GM12875 (cell line): ENCODE data around the gene FAM107B.

Experiments used
- H3K4me3 ChIP-seq: one replicate; pipeline ENCODE4 v1.5.1; 2011; ENCODE audit warnings: low read depth, low read length, control low read depth
- TF ChIP-seq, protein P1 (sequence below): IDR thresholded peaks from 2 replicates; pipeline ENCODE4 v1.5.1; 2011; ENCODE audit warnings: low read depth, mild to moderate bottlenecking, control low read depth, inconsistent platforms, low read length, moderate library complexity, borderline replicate concordance; ENCODE audit not compliant: insufficient read depth

FAM107B gene

DNA sequence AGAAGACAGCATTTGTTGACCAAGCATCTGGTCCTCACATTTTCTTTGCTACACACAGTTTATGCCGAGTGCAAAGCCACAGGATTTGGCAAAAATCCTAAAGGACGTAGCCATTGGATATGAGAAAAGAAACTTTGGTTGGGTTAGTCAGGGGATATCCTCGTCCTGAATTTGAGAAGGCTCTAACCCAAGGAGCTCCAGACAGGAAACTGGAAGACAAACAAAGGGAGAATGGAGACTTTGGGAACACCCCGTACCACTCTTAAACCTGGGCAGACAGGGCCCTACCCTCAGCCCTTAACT is 297.3 kb downstream of the FAM107B start:
- TF ChIP-seq, protein P1, sequence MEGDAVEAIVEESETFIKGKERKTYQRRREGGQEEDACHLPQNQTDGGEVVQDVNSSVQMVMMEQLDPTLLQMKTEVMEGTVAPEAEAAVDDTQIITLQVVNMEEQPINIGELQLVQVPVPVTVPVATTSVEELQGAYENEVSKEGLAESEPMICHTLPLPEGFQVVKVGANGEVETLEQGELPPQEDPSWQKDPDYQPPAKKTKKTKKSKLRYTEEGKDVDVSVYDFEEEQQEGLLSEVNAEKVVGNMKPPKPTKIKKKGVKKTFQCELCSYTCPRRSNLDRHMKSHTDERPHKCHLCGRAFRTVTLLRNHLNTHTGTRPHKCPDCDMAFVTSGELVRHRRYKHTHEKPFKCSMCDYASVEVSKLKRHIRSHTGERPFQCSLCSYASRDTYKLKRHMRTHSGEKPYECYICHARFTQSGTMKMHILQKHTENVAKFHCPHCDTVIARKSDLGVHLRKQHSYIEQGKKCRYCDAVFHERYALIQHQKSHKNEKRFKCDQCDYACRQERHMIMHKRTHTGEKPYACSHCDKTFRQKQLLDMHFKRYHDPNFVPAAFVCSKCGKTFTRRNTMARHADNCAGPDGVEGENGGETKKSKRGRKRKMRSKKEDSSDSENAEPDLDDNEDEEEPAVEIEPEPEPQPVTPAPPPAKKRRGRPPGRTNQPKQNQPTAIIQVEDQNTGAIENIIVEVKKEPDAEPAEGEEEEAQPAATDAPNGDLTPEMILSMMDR, result no peak
- no peak overlapping the region for H3K4me3 ChIP-seq

DNA sequence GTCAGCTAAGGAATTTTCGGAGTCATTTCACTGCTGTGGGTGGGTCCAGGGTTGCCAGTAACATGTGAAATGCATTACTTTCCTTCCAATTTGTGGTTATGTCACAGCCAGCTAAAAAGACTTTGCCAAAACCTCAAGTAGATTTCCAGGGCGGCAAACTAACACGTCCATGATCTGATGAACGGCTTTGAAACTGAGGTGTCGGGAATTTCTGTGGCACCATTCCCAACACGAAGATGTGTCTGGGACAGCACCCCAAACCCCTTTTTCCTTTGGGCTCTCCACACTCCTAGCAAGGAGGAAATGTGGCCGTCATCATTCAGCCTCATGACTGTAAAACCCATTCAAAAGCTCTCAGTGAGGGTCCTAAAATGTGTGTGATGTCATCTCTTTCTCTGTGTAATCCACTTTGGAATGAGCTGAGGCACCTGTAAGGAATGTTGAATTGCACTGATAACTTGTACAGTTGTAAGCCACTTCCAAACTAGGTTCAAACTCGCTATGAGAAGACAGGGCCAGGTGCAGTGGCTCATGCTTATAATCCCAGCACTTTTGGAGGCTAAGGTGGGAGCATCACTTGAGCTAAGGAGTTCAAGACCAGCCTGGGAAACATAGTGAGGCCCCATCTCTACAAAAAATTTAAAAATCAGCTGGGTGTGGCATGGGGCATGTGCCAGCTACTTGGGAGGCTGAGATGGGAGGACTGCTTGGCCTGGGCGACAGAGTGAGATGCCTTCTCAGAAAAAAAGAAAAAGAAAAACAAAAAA is 297.9 kb downstream of the FAM107B start:
- TF ChIP-seq, protein P1, result no peak
- H3K4me3 ChIP-seq, result no peak overlapping the region

DNA sequence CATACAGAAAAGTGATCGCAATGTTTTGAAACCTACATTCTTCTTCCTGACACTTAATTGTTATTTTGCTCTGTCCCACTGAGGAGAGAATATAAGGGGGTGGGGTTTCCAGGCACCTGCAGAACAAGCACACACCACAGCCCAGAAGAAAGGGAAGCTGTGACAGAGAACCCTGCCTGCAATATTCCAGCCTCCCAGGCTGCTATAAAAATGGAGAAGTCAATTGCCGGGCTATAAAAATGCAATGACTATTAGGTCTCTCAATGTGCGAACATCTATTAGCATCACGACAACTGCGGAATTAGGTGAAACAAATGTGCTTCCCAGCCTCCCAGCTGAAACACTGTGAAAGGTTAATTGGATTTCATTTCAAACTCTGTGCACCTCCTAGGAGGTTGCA is 298.7 kb downstream of the FAM107B start:
- H3K4me3 ChIP-seq, result no peak overlapping the region
- TF ChIP-seq, protein P1, result no peak

DNA sequence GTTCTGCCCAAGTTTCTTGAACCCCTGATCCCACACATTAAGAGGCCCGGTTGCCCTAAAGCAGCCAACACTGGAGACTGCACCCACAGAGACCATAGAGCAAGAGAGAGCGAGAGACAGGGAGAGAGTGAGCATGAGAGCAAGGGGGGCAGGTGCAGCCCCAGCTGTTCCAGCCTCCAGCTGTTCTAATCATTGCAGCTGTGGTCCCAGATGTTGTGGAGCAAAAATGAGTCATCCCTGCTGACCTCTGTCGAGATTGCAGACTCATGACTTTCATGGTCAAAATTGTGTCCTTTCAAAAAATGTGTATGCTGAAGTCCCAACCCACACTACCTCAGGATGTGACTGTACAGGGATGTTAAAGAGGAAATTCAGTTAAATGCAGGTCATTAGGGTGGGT is 300.0 kb downstream of the FAM107B start:
- H3K4me3 ChIP-seq, result no peak overlapping the region
- TF ChIP-seq, protein P1, result no peak

DNA sequence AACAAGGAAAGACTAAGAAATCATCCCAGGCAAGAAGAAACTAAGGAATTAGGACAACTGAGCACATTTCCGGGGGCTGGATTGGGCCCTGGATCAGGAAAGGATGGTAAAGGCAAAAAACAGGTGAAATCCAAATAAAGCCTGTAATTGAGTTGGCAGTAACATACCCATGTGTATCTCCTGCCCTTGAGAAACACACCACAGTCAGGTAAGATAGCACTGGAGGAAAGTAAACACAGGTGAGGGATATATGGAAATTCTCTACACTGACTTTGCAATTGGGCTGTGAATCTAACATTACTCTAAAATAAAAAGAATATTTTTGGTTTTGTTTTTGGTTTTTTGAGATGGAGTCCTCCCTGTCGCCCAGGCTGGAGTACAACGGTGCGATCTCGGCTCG is 303.8 kb downstream of the FAM107B start:
- no peak overlapping the region for H3K4me3 ChIP-seq
- TF ChIP-seq, protein P1, result no peak

DNA sequence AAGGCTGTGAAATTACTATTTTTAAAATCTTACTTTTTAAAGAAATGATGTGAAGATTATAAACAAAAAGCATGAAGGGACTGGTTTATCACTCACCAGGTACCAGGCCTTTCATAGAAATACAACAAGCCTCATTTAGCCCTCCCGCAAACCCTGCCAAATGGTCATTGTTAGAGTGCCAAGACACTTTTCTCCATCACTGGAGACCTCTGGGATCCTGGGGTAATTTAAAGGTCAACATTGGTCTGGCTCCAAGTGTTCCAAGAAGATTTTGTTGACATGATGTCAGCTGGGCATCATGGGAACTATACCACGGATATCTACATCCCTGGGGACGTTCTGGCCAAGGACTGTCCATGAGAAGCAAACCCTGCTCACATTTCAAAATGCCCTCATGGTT is 306.0 kb downstream of the FAM107B start:
- TF ChIP-seq, protein P1, result no peak
- H3K4me3 ChIP-seq, result no peak overlapping the region
